Activated CD4-positive, alpha-beta T cell treated with anti-CD3 and anti-CD28 coated beads, Interleukin-2, amount 50 U/mL, for 16 hours (primary cell): Measurements from ENCODE around the gene GNAQ.
"Not testable (repeated sequence)": the region's sequence is repeated elsewhere in the genome, so short reads cannot be mapped to it uniquely, and the experiment has no call there.

ENCODE experiments used
- DNase-seq: peaks from one replicate; pipeline ENCODE4 v3.0.0-alpha.2; 2020

The GNAQ gene

GRCh38 chr9:77807281-77807683 is 224.3 kb downstream of the GNAQ start:
- DNase-seq: no peak

GRCh38 chr9:77806741-77807140 is 224.9 kb downstream of the GNAQ start:
- DNase-seq: no peak

GRCh38 chr9:77805810-77806209 is 225.8 kb downstream of the GNAQ start:
- no peak for DNase-seq

GRCh38 chr9:77803423-77803822 is 228.2 kb downstream of the GNAQ start:
- no peak for DNase-seq

- no peak for DNase-seq
Measured at GRCh38 chr9:77802515-77803293, 228.9 kb downstream of the GNAQ start.

DNA sequence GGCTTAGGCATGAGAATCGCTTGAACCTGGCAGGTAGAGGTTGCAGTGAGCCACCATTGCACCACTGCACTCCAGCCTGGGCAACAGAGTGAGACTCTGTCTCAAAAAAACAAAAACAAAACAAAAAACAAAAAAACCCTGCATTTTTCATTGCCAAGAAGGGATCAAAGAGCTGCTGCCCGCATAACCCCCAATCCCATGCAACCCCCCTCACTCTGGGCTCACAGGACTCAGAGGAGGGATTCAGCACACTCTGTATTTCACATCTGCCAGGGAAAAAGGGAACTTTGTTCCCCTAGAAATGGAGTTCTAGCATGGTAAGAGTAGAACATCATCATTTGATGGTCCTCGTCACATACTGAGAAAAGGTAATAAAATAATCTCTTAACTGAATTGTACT is 229.5 kb downstream of the GNAQ start:
- no peak for DNase-seq

DNA sequence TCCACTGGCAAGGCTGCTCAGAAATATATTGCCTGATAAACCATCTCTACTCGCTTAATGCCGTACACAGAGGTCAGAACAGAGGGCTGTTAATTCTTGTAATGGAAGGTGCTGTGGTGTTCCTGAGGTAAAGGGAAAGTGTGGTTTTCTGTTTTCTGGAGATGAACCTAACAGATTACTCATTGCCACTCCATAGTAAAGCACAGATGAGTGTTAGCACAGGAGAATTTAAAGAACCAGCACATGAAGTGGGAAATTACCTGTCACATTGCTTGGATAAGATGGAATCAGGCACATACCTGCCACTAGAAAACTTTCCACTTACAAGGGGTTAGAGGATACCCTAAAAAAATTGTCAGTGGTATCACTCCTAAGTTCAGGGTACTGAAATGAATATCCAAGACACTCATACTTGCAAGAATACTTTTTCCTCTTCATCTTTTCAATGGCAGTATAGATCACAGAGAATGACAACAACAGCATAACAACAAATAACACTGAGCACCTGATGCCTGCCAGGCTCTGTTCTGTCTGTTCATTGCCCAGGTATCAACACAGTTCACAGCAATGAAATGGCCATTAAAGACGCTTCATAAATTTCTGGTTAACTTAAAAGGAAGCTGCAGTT is 230.6 kb downstream of the GNAQ start:
- peak; percentile 46 for DNase-seq

DNA sequence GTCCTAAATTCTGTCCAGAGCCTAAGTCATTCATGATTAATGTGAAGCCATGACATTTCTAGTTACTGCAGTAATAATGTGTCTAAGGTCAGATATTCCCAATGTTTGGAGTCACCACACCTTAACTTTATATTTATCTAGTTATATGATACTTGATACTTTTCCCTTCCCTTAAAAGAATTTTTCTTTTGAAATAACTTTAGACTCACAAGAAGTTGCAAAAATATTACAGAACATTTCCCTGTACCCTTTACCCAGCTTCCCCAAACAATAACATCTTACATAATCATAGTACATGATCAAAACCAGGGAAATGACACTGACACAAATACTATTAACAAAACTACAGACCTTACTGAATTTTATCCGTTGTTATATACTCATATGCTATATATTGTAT is 233.5 kb downstream of the GNAQ start:
- no peak for DNase-seq

GRCh38 chr9:77794985-77795384 is 236.6 kb downstream of the GNAQ start:
- no peak for DNase-seq

GRCh38 chr9:77793849-77794248 is 237.8 kb downstream of the GNAQ start:
- DNase-seq: no peak

GRCh38 chr9:77789891-77790290 is 241.7 kb downstream of the GNAQ start:
- no peak for DNase-seq

DNA sequence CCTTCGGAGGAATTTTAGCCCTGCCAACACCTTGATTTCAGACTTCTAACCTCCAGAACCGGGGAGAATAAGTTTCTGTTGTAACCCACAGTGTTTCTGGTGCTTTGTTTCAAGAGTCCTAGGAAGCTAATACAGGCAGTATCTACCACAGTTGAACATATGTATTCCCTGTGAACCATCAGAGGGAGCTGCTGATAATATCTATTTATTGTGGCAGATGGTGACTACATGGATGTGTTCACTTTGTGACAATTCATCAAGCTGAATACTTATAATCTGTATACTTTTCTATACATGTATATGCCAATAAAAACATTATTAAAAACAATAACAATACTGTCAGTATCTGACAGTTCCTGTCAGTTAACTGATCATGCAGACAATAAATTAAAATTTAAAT is 246.3 kb downstream of the GNAQ start:
- DNase-seq: no peak

- no peak for DNase-seq
Measured at GRCh38 chr9:77783518-77783917, 248.1 kb downstream of the GNAQ start.

GRCh38 chr9:77779010-77779409 is 252.6 kb downstream of the GNAQ start:
- no peak for DNase-seq

DNA sequence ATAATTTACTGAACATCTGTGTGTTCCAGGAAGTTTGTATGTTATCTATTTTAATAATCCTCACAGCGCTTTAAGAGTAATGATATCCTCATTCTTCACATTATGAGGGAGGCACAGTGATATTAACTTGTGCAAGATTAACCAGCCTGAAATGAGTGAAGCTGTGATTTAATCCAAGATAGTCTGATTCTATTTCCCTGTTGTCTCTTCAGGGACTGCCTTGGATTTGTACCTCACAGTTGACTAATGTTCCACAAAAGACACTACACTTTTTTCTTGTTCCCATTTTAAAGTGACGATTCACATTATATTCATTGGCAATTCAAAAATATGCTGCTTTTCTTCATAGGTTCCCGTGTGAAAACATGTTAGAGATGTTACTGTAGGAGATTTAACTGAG is 258.2 kb downstream of the GNAQ start:
- no peak for DNase-seq

DNA sequence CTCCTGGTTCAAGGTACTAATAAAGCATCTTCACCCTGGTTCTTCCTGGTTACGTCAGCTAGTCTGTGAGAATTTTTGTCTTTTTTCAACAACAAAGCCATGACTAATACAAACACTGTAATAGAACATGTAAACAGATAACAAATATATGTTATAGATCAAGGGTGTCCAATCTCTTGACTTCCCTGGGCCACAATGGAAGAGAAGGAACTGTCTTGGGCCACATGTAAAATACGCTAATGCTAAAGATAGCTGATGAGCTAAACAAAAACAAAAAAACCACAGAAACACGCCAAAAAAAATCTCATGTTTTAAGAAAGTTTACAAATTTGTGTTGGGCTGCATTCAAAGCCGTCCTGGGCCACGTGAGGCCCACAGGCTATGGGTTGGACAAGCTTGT is 259.0 kb downstream of the GNAQ start:
- no peak for DNase-seq

GRCh38 chr9:77771171-77771570 is 260.4 kb downstream of the GNAQ start:
- DNase-seq: no peak

- DNase-seq: no peak
Measured at GRCh38 chr9:77770340-77770739, 261.3 kb downstream of the GNAQ start.

GRCh38 chr9:77769246-77769645 is 262.4 kb downstream of the GNAQ start:
- DNase-seq: no peak

DNA sequence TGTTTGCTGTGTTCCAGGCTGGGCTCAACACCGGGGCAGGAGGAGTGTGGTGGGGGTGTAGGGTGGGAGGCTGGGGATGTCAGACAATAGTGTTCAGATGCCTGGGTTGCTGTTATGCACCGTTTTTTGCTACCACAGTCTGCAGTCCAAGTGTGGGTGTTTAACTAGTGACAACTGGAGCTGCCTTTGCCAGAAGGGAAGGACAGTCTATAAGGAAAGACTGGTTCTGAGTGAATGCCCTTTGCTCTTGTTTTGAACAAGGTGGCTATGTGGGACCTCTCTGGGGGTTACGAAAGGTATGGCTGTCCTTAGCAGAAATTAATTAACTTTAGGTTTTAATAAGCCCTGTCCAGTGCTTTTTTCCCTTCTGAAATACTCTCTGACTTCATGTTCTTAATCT is 265.0 kb downstream of the GNAQ start:
- no peak for DNase-seq

GRCh38 chr9:77765781-77766259 is 265.8 kb downstream of the GNAQ start:
- peak; percentile 48 for DNase-seq

DNA sequence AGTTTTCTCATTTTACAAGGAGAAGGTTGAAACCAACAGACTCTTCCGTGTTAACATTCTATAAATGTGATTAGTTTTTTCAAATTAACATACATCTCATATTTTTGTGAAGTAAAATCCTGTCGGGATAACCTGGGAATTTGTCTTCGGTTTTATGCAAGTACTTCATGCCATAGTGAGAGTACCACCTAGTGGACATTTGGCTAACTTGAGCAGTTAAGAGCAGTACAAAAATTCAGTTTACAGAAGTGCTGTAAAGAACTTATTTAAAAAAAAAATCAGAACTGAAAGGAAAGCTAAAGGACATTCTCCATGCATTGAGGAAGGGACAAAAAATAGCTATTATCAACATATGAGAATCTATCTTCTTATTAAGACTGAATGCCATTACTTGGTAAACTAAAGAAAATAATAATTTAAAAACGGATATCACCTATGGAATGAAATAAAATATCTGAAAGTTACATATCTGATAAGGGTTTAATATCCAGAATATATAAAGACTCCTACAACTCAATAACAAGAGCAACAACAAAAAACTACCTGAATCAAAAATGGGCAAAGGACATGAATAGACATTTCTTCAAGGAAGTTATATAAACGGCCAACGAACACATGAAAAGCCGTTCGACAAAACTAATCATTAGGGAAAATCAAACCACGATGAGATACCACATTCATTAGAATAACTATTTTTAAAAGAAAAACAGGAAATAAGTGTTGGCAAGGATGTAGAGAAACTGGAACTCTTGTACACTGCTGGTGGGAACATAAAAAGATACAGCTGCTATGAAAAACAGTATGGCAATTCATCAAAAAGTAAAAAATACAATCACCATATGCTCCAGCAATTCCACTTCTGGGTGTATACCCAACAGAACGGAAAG is 266.5 kb downstream of the GNAQ start:
- no peak for DNase-seq

GRCh38 chr9:77763566-77763965 is 268.0 kb downstream of the GNAQ start:
- no peak for DNase-seq

- not testable (repeated sequence) for DNase-seq
Measured at GRCh38 chr9:77760919-77761318, 270.7 kb downstream of the GNAQ start.
